PC-9 (cell line): ENCODE results near the gene ANKRD10.

Experiments
- CTCF ChIP-seq: fragments of 200-600 bp; sonication (generic); conservative IDR thresholded peaks from 2 replicates; pipeline ENCODE4 v1.6.1; 2017; ENCODE audit warnings: mixed run types, antibody characterized with exemption, mild to moderate bottlenecking, moderate library complexity
- EZH2 ChIP-seq: fragments of 200-600 bp; sonication (generic); IDR thresholded peaks from 2 replicates; pipeline ENCODE4 v1.8.0; 2017; ENCODE audit warnings: antibody characterized with exemption, low read depth

GRCh38 chr13:110944121-110944967 is 29.5 kb upstream of the ANKRD10 start:
- TF ChIP-seq CTCF (peak; percentile 76), EZH2 (no peak)
